Activated CD8-positive, alpha-beta memory T cell treated with anti-CD3 and anti-CD28 coated beads for 1 hour (primary cell): ENCODE measurements around the gene USF1.
"Not testable (repeated sequence)": the region's sequence is repeated elsewhere in the genome, so short reads cannot be mapped to it uniquely, and the experiment has no call there.

ENCODE experiments used
- DNase-seq, 2 donors: peaks; one replicate each; pipeline ENCODE4 v3.0.0-alpha.2; 2020; ENCODE audit warnings: low read depth in 1 of 2; ENCODE audit errors: extremely low read depth in 1 of 2

Gene USF1

DNA sequence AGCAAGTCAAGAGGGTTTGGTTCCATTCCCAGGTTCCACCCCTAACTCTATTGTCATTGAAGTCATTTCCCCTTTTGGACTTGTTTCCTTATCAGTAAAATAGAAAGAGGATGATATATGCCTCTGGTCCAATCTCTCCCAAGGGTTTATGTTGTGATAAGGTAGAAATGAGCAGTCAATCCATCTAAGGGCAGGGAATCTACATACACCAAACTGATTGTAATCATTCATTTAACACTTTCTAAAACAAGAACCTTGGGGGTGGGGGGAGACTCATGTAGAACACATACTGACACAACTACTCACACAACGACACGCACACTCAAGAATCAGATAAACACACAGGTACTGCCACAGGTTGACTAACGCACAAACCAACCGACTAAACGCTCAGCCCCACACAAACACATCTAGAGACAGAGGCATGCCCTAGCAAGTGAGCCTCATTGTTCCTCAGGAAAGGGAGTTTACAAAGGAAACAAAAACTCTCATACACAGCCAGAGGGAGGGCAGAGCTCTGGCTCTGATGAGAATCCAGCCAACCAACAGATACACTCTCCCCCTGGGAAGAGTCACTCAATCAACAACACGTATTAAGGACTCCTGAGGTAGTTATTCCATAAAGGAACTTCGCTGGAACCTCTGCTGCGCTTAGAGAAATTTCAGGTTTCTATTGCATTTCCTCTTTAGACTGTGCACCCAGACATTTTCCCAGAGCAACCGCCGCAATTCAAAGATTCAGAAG lies 25.9 kb downstream of the USF1 start:
- DNase-seq, result no peak

DNA sequence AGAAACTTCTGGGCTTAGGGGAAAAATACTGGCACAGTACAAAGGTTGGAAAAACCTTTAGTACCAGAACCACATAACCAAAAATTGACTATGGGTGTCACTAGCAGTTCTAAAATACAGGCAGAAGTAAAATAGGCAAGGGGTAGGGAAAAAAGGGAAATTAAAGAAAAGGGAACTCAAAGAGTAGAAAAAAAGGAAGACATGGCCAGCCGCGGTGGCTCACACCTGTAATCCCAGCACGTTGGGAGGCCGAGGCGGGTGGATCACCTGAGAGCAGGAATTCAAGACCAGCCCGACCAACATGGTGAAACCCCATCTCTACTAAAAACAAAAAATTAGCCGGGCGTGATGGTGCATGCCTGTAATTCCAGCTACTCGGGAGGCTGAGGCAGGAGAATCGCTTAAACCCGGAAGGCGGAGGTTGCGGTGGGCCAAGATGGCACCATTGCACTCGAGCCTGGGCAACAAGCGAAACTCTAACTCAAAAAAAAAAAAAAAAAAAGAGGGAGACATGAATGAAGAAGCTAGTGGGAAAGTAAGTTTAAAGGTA lies 26.6 kb downstream of the USF1 start:
- not testable (repeated sequence) for DNase-seq

DNA sequence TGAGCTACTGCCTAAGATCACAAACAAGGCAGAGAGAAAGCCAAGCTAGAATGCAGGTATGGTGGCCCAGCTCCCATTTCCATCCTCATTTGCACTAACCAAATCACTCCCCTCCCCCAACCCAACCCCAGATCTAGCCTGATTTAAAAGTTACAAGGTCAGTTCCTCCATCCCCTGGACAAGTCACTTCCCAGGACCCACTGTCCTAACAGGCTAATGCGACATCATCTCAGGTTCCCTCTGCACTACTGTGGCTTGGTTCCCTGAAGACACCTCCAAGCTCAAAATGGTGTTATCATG lies 27.2 kb downstream of the USF1 start:
- DNase-seq, result no peak

DNA sequence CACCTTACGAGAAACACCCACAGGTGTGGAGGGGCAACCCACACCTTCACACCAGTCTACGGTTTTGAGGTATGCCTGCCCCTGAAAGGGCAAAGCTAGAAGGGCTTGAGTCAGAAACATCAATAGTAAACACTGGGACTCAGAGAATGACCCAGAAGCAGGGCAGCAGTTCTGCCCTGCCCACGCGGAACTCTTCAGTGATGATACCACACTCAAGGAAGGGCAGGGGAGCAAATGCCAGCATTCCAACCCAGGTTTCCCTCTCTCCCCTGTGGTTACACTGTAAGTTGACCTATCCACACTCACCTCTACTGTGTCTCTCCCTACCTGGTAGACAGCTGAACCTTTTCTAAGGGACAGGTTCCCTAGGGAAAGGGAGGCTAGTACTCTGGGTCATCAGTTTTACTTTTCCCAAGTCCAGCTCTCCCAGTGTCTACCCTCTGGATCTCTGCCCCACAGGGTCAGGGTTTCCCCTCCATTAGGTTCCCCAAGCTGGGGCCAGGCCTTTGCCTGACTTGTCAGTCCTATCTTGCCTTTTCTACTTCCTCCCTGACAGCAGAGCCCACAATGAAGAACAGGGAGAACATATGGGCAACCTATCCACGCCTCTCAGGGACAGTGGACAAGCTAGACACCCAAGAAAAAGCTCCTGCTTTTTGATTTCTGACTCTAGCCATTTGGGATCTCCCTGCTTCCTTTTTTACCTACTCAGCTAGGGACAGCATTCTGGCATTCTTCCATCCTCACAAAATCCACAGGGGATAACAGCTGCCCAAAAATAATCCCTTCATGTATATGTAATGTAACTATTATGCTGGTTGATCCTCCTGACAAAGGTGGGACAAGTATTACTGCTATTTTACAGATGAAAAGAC lies 27.8 kb downstream of the USF1 start:
- DNase-seq, result no peak

DNA sequence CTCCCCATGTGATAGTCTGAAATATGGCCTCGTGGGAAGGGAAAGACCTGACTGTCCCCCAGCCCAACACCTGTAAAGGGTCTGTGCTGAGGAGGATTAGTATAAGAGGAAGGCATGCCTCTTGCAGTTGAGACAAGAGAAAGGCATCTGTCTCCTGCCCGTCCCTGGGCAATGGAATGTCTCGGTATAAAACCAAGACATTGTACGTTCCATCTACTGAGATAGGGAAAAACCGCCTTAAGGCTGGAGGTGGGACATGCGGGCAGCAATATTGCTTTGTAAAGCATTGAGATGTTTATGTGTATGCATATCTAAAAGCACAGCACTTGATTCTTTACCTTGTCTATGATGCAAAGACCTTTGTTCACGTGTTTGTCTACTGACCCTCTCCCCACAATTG lies 28.6 kb downstream of the USF1 start:
- not testable (repeated sequence) for DNase-seq

DNA sequence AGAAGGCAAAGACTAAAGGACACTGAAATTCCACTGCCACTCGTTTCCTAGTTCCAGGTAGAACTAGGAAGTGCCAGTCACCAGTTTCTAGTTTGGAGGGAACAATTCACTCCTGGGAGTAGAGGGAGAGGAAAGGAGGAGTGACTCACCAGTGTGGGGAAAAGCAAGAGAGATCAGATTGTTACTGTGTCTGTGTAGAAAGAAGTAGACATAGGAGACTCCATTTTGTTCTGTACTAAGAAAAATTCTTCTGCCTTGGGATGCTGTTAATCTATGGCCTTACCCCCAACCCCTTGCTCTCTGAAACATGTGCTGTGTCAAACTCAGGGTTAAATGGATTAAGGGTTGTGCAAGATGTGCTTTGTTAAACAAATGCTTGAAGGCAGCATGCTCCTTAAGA lies 29.1 kb downstream of the USF1 start:
- not testable (repeated sequence) for DNase-seq

DNA sequence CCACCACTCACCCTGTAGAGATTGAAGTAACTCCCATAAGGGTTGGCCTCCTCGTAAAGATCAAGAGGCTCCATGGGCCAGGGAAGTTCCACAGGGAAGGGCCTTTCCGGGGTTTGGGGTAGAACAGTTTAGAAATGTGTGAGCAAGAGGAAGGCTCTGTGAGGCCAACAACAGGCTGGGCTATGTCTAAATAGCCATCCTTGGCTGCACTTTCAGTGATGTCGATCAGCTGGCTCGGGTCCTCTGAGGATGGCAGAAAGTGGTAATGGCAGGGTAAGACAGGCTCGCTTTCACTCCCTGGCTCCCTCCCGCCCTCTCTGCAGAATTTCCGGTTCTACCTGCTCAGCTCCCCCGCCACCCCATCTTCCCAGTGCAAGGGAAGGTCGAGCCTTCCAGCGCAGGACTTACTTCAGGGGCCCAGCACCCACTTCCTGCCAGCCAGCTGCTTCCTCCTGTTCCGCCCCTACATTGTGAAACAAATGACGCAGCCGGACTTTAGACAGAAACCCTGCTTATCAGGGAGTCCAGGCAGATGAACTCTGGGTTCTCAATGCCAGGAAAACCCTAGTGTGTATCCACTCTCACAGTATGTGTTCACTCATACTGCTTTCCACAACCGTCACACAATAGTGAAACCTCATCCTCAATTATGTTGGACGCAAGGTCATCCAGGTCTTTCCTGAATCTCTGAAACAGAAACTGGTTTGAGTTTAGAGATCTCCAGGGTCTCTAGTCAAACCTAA lies 32.1 kb downstream of the USF1 start:
- peak; percentile 21 to 35 for DNase-seq

DNA sequence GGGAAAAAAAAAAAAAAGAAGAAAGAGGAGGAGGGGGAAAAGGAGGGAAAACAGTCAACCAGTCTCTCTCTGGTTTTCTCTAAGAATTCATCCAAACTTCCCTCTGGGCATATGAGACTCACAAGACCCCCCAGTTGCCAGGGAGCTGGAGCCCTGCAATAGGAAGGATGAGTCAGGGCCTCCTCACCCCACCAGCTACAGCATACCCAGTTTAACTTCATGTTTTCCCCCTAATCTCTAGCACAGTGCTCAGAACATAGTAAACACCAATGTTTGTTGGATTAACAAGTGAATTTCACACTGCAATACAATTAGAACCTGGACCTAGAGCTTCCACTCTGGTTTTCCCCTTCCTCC lies 32.7 kb downstream of the USF1 start:
- DNase-seq, result no peak

DNA sequence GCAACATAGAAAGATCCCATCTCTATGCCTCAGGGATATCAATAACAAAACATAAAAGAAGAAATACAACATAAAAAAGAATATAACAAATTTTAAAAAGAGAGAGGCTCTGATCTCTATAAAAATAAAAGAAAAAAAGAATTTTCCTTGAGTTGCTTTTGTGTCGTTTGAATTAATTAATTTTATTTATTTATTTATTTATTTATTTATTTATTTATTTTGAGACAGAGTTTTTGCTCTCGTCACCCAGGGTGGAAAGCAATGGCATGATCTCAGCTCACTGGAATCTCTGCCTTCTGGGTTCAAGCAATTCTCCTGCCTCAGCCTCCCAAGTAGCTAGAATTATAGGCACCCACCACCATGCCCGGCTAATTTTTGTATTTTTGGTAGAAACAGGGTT lies 33.4 kb downstream of the USF1 start:
- DNase-seq, result no peak

DNA sequence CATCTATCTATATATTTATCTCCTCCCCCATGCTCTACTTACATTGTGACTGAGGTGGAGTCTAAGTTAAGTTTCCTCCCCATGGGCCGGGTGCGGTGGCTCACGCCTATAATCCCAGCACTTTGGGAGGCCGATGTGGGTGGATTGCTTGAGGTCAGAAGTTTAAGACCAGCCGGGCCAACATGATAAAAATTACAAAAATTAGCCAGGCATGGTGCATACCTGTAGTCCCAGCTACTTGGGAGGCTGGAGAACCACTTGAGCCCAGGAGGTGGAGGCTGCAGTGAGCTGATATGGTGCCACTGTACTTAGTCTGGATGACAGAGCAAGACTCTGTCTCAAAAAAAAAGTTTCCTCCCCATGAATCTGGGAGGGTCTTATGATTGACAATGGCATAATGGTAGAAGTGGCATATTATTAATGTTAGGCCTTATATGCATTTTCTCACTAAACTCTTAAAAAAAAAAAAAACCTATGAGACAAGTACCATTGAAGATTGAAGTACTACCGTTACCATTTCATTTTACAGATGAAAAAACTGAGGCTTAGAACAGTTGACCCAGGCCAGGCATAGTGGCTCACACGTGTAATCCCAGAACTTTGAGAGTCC lies 36.1 kb downstream of the USF1 start:
- DNase-seq, result no peak

DNA sequence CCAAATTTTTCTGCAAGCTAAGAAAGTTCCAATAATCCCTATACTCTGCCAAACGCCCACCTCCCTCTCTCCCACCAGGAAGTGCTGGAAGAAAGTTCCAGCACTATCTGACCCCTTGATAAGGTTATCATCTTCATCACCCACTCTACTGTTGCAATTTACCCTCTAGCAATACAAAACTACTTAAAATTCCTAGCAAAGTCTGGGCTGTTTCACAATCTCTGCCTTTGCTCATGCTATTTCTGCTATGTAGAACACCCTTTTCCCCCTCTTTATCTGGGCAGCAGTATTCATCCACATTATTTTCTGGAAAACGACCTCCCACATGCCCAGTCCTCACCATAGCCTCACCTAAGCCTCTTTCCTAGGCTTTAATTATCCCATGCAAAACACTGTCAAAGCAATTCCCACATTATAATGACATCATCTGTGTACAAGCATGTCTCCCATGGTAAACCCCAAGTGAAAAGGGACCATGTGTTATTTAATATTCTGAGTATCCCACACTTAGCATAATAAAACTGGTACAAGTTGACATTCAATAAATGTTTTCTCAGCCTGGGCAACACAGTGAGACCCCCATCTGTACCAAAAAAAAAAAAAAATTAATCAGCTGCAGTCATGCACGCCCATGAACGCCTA lies 36.8 kb downstream of the USF1 start:
- DNase-seq, result no peak

DNA sequence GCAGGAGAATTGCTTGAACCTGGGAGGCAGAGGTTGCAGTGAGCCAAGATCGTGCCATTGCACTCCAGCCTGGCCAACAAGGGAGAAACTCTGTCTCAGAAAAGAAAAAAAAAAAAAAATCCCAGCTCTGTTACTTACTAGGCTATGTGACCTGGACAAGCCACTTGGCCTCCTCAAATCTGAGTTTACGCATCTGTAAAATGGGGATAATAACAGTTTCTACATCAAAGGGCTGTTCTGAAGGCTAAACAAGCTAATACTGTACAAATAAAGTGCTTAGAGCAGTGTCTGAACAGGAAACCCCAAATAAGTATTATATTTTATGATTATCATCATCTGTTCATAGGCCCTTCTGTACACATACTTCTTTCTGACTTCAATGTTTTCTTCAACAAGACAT lies 38.4 kb downstream of the USF1 start:
- DNase-seq, result no peak

DNA sequence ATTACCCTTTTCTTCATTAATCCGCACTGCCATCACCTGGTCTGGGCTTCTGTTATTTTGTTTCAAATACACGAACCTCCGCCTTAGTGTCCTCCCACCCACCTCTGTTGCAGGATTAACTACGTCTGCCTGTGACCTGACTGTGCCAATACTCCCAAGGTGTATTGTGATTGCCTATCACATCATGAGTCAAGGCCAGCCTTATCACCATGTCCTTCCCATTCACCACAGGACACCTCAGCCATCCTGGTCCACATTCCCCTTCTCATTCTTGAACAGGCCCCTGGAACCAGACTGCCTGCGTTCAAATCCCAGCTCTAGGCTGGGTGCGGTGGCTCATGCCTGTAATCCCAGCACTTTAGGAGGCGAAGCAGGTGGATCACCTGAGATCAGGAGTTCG lies 39.2 kb downstream of the USF1 start:
- no peak for DNase-seq

DNA sequence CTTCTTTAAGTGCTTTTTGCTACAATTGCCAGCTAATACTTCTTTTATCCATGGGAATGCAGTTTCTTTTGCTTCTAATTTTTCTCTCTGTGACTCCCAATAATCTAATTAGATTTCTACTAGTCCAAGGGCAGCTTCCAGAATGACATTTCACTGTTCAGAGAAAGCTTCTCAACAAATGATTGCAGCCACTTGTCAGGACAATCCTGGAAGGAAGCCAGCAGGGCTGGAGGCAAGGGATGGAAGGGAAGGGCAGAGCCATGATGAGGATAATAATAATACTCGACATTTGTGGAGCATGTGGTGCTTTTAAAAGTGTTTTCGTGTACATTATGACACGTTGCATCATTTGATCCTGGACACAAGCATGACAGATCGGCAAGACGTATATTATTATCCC lies 44.3 kb downstream of the USF1 start:
- no peak for DNase-seq

DNA sequence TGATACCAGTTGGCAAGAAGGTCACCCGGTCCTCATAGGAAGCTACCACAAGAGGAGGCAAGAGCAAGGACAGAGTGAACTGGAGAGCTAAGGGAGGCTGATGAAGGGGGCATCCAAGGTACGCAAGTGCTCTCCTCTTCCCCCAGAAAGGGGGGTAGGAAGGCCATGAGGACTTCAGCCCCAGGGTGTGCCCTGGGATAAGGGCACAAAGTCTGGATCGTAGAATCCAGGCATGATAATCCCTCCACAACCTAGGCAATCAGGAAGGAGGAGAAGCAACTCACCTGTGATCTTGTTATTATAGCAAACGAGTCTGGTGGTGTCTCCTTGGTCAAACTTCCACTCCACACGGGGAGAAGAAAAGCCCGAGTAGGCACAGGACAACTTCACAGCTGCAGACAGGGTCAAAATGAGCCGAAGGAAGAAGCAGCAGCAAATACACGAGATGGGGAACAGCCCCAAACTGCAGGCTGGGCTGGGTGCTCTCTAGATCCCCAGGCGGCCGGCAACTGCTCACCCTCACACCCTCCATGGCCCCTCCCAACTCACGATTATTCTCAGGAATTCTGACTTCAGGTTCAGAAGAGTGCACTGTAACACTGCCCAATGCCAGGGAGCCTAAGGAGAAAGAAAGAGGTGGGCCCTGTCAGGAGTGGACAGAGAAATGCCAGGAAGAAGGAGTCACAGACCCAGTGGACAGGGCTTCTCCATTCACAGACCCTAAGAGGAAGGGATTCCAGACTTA lies 44.9 kb downstream of the USF1 start:
- DNase-seq, result no peak

DNA sequence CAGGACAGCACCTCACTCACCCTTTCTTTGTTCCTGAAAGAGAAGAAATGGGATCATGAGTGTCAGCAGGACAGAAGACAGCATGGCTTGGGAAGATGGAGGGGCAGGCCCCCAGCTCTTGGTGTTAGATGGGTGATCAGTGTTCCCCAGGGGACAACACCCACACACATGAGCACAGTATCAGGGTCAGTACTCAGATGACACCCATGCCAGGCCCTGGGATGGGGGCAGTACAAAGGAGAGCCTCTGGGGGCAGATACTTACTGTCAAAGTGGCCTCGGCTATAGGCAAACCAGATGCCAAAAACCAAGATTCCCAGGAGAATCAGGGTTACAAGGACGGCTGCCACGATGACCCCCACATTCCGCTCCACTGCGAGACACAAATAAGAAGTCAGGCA lies 46.4 kb downstream of the USF1 start:
- no peak for DNase-seq

DNA sequence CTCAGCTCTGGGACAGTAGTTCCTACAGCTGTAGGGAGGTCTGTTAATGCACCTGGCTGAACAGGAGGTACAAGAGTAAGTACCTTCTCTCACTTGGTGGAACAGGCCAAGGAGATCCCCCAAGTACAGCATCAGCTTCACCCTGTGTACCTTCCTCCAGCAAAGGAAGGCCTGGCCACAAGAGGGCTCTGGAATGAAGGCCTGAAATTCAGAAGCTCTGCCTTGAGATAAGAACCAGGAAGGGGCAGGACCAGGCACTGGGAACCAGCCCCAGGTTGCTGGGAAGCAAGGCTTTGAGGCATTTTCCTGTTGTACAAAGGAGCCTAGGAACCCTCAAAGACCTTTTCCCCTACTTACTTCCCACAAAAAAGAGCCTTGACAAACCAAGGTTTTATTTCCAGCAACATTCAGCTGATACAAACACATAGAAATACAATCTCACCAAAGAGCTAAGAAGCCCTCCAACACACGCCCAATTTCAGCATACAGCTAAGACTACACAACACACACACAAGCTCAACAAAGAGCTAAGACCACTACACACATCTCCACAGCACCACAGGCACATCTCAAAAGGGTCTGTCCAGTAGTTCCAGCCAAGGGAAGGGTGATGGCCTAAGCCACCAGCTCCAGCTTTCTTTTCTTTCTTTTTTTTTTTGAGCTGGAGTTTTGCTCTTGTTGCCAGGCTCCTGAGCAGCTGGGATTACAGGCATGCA lies 48.3 kb downstream of the USF1 start:
- DNase-seq, result peak in 1 of 2 donors; percentile 30

DNA sequence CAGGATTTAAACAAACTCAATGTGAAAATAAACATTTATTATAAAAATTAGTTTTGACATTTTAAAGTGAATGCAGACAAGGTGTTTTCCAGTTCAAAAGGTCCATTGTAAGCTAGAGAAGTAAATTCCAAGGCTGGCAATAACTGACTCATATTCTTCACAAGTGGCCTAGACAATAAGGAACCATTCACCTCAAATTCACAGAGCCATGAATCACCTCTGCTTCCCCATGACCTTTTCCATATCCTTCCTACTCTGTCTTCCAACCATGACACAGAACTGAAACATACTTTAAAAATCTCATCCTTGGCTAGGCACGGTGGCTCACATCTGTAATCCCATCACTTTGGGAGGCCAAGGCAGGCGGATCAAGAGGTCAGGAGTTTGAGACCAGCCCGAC lies 49.6 kb downstream of the USF1 start:
- no peak for DNase-seq

DNA sequence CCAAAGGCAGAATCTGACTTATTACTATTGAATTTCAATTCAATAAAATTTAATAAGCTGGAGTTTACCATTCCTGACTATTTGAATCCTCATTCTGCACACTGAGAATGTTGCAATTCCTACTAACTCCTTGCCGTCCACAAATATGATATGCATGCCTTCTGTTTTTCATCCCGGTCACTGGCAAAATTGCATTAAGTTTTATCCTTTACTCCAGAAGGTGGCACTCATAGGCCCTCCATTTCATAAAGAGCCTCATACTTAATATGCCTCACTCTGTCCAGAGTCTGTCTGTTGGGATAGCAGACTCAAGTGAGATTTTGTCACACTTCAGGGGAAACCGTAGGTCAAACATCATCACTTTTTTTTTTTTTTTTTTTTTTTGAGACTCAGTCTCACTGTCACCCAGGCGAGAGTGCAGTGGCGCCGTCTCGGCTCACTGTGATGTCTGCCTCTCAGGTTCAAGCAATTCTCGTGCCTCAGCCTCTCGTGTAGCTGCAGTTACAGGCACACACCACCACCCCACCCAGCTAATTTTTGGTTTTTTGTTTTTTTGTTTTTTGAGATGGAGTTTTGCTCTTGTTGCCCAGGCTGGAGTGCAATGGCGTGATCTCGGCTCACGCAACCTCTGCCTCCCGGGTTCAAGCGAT lies 52.1 kb downstream of the USF1 start:
- DNase-seq, result no peak
